ENCODE results near the gene FGFRL1.
"Not testable (repeated sequence)": the region's sequence is repeated elsewhere in the genome, so short reads cannot be mapped to it uniquely, and the experiment has no call there.

Gene FGFRL1

DNA sequence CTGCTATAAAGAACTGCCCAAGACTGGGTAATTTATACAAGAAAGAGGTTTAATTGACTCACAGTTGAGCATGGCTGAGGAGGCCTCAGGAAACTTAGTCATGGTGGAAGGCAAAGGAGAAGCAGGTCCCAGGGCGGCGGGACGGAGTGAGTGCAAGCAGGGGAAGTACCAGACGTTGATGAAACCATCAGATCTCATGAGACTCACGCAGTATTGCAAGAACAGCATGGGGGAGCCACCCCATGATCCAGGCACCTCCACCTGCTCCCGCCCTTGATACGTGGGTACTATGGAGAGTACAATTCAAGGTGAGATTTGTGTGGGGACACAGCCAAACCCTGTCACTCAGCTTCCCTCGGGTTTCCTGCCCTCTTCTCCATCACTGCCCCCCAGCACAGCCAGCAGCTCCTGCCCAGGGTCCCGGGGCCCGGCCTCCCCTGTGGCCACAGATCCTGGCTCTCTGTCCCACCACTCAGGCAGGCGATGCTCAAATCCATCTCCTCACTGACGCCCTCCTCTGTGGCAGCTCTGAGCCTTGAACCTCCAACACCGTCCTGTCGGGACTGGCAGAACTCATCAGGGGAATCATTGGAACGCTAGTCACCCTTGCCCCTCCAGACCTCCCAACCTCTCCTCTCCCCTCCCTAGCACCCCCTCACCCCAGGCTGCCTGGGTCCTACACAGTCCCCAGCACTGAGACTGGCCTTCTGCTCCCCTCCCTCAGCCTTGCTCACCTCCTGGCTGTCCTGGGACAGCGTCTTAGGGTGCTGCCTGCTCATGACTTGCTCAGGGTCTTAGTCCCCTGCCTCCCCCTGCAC, 37.6 kb downstream of the FGFRL1 start:
- H3K27ac ChIP-seq = no peak overlapping the region
- DNase-seq (ENCODE audit: low spot score) = peak; percentile 72
- no peak for TF ChIP-seq CTCF (IDR thresholded peaks at IDR 0.05)
- no peak overlapping the region for H3K4me3 ChIP-seq

DNA sequence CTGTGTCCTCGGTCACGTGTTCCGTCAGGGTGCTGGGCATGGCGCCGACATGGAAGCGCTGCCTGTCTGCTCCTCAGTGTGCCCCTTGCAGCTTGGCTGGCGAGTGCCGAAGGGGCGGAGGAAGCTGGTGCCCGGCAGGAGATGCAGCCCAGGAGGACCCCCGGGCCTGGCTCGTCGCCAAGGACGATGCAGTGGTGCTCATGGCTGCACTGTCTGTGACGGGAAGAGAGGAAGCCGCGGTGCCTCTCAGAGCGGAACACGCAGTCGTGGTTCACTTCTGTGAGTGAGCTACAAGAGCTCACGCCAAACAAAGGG, 38.1 kb downstream of the FGFRL1 start:
- no peak for TF ChIP-seq CTCF (IDR thresholded peaks at IDR 0.05)
- DNase-seq (ENCODE audit: low spot score) = no peak
- no peak overlapping the region for H3K27ac ChIP-seq
- H3K4me3 ChIP-seq = no peak overlapping the region

GRCh38 chr4:1050486-1051213, 39.2 kb downstream of the FGFRL1 start:
- peak; percentile 63 for DNase-seq (ENCODE audit: low spot score)
- TF ChIP-seq CTCF (IDR thresholded peaks at IDR 0.05) = no peak
- no peak overlapping the region for H3K27ac ChIP-seq
- H3K4me3 ChIP-seq = no peak overlapping the region

DNA sequence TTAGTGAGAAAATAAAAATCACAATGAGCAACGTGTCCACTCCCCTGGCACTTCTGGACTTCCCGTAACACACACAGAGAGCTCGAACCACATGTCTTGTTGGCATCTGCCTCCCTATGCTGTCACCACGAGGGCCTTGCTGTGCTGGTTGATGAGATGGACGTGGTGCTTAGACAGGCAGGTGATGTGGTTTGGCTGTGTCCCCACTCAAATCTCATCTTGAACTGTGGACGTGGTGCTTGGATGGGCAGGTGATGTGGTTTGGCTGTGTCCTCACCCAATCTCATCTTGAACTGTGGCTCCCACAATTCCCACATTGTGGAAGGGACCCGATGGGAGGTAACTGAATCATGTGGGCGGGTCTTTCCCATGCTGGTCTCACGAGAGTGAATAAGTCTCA, 40.0 kb downstream of the FGFRL1 start:
- Histone ChIP-seq H3K4me3 (no peak overlapping the region), H3K27ac (no peak overlapping the region)
- TF ChIP-seq CTCF (IDR thresholded peaks at IDR 0.05) = no peak
- peak; percentile 67 for DNase-seq (ENCODE audit: low spot score)

GRCh38 chr4:1052231-1052671, 40.8 kb downstream of the FGFRL1 start:
- TF ChIP-seq CTCF (IDR thresholded peaks at IDR 0.05) = no peak
- peak; percentile 55 for DNase-seq (ENCODE audit: low spot score)
- no peak overlapping the region for H3K27ac ChIP-seq
- no peak overlapping the region for H3K4me3 ChIP-seq

DNA sequence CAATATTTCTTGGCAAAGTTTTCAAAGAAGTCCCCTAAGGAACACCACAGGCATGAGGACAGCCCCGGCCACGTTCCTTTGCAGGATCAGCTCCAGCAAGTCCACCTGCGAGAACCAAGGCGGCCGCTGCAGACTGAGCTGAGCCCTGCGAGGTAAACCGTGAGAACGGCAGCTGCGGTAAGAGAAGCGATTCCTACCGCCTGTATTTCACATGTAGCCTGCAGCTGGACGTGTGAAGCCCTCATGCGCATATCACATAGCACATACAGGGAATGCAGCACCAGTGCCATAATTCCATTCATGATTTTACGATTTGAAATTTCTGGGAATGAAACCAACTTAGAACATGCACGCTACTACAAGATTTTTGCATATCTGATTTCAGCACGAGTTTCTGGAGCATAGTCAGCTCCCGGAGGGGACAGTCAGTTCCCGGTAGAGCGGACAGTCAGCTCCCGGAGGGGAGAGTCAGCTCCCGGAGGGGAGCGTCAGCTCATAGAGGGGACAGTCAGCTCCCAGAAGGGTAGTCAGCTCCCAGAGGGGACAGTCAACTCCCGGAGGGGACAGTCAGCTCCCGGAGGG, 41.7 kb downstream of the FGFRL1 start:
- no peak for TF ChIP-seq CTCF (IDR thresholded peaks at IDR 0.05)
- DNase-seq (ENCODE audit: low spot score) = peak; percentile 72
- H3K27ac ChIP-seq = no peak overlapping the region
- peak overlapping the region; percentile 38 for H3K4me3 ChIP-seq

- peak overlapping the region; percentile 38 for H3K4me3 ChIP-seq
Observed at GRCh38 chr4:1053891-1054290, 42.5 kb downstream of the FGFRL1 start.

DNA sequence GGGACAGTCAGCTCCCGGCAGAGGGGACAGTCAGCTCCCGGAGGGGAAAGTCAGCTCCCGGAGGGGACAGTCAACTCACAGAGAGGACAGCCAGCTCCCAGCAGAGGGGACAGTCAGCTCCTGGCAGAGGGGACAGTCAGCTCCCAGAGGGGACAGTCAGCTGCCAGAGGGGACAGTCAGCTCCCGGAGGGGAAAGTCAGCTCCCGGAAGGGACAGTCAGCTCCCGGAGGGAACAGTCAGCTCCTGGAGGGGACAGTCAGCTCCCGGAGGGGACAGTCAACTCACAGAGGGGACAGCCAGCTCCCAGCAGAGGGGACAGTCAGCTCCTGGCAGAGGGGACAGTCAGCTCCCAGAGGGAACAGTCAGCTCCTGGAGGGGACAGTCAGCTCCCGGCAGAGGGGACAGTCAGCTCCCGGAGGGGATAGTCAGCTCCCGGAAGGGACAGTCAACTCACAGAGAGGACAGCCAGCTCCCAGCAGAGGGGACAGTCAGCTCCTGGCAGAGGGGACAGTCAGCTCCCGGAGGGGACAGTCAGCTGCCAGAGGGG, 43.3 kb downstream of the FGFRL1 start:
- H3K4me3 ChIP-seq = peak overlapping the region; percentile 23
- DNase-seq (ENCODE audit: low spot score) = peak; percentile 46
- not testable (repeated sequence) for H3K27ac ChIP-seq

More at GRCh38 chr4:1053891-1054290, 42.5 kb downstream of the FGFRL1 start:
- not testable (repeated sequence) for DNase-seq (ENCODE audit: low spot score); H3K27ac ChIP-seq

GRCh38 chr4:1055243-1055701, 43.8 kb downstream of the FGFRL1 start:
- DNase-seq (ENCODE audit: low spot score) = peak; percentile 65
- H3K27ac ChIP-seq = not testable (repeated sequence)
- H3K4me3 ChIP-seq = peak overlapping the region; percentile 23

Data from coronary artery (tissue), 2 donors.